IMR-90 (cell line): ENCODE results near the gene IL36RN. TPM values are rescaled to one million over a fixed set of nuclear protein-coding genes. Genes with fewer than 3 reads are reported as not detected.

ENCODE experiments used
- ATAC-seq: fragments of 200-7000 bp; cut with Tn5 transposase; 2 replicates; pipeline ENCODE4 v1.9.1; 2020; ENCODE audit warnings: low read depth, mild to moderate bottlenecking, moderate library complexity
- BruUV-seq: library from RNA; stranded (reverse); fragments of 400-500 nt; replicated peaks from 2 replicates; lab custom pipeline; 2021; lab: Mats Ljungman, UMichigan
- CTCF ChIA-PET: fragments of 300-600 bp; formaldehyde crosslinking; extraction: SDS; loops from one replicate; lab custom pipeline; 2021; ENCODE audit warnings: antibody characterized with exemption; lab: Yijun Ruan, JAX
- POLR2A ChIA-PET: fragments of 300-600 bp; sonication (Branson Sonifier 250); formaldehyde crosslinking; loops from one replicate; lab custom pipeline; 2022; ENCODE audit warnings: antibody characterized with exemption; ENCODE audit not compliant: unreplicated experiment; lab: Charles Lee
- DNase-seq: peaks from one replicate; pipeline ENCODE4 v3.0.0; 2013
- H2AFZ ChIP-seq: replicated peaks from 2 replicates; pipeline ENCODE3; 2013; ENCODE audit warnings: low read length, mild to moderate bottlenecking; ENCODE audit not compliant: poor library complexity
- H2AK5ac ChIP-seq: 2 replicates; pipeline ENCODE4 v1.6.1; 2013; ENCODE audit warnings: low read depth, low read length, inconsistent platforms
- H2AK9ac ChIP-seq: replicated peaks from 2 replicates; pipeline ENCODE3; 2013; ENCODE audit warnings: mild to moderate bottlenecking, low read depth, low read length, moderate library complexity; ENCODE audit not compliant: poor library complexity
- H2BK120ac ChIP-seq: 2 replicates; pipeline ENCODE4 v1.6.1; 2013; ENCODE audit warnings: low read depth, low read length, inconsistent platforms
- H2BK15ac ChIP-seq: 3 replicates; pipeline ENCODE4 v1.6.1; 2013; ENCODE audit warnings: low read depth, low read length, inconsistent platforms
- H2BK20ac ChIP-seq: 2 replicates; pipeline ENCODE4 v1.6.1; 2013; ENCODE audit warnings: low read depth, mild to moderate bottlenecking, inconsistent platforms, low read length, moderate library complexity
- H2BK5ac ChIP-seq: 2 replicates; pipeline ENCODE4 v1.6.1; 2013; ENCODE audit warnings: mild to moderate bottlenecking, low read depth, low read length, inconsistent platforms; ENCODE audit not compliant: poor library complexity, severe bottlenecking
- H3K14ac ChIP-seq: replicated peaks from 2 replicates; pipeline ENCODE4 v1.6.1; 2013; ENCODE audit warnings: low read depth, low read length, inconsistent platforms
- H3K18ac ChIP-seq: 2 replicates; pipeline ENCODE4 v1.6.1; 2013; ENCODE audit warnings: low read depth, low read length, control low read depth
- H3K23ac ChIP-seq: 2 replicates; pipeline ENCODE4 v1.6.1; 2013; ENCODE audit warnings: low read depth, low read length, inconsistent platforms
- H3K27ac ChIP-seq: 2 replicates; pipeline ENCODE4 v1.5.1; 2013; ENCODE audit warnings: mild to moderate bottlenecking, control low read depth, low read length; ENCODE audit not compliant: insufficient read depth
- H3K27me3 ChIP-seq: 2 replicates; pipeline ENCODE4 v1.6.1; 2013; ENCODE audit warnings: low read length; ENCODE audit not compliant: control insufficient read depth, insufficient read depth
- H3K36me3 ChIP-seq: 2 replicates; pipeline ENCODE4 v1.6.1; 2013; ENCODE audit warnings: low read length, mixed read lengths; ENCODE audit not compliant: control insufficient read depth, insufficient read depth
- H3K4ac ChIP-seq: 2 replicates; pipeline ENCODE4 v1.6.1; 2013; ENCODE audit warnings: low read depth, low read length, inconsistent platforms
- H3K4me1 ChIP-seq: 2 replicates; pipeline ENCODE4 v1.6.1; 2013; ENCODE audit warnings: low read length, mixed read lengths; ENCODE audit not compliant: control insufficient read depth, insufficient read depth
- H3K4me2 ChIP-seq: 2 replicates; pipeline ENCODE4 v1.6.1; 2013; ENCODE audit warnings: low read depth, mild to moderate bottlenecking, control low read depth, low read length, moderate library complexity
- H3K4me3 ChIP-seq: 2 replicates; pipeline ENCODE4 v1.5.1; 2013; ENCODE audit warnings: low read depth, mild to moderate bottlenecking, control low read depth, low read length, moderate library complexity; ENCODE audit not compliant: insufficient read depth
- H3K56ac ChIP-seq: 2 replicates; pipeline ENCODE4 v1.6.1; 2013; ENCODE audit warnings: low read length, inconsistent platforms; ENCODE audit not compliant: insufficient read depth; ENCODE audit errors: extremely low read depth
- H3K79me1 ChIP-seq, 2 experiments: 2 replicates each; pipeline ENCODE4 v1.6.1; 2013; ENCODE audit warnings: low read length in 2 of 2, inconsistent platforms in 1 of 2, low read depth in 1 of 2
- H3K9ac ChIP-seq: 2 replicates; pipeline ENCODE4 v1.6.1; 2013; ENCODE audit warnings: low read depth, low read length, control low read depth
- H3K9me1 ChIP-seq: 2 replicates; pipeline ENCODE4 v1.6.1; 2013; ENCODE audit warnings: low read length, inconsistent platforms; ENCODE audit not compliant: insufficient read depth
- H3K9me3 ChIP-seq: 2 replicates; pipeline ENCODE4 v1.6.1; 2013; ENCODE audit warnings: low read length; ENCODE audit not compliant: control insufficient read depth, insufficient read depth
- H4K20me1 ChIP-seq: 2 replicates; pipeline ENCODE4 v1.6.1; 2013; ENCODE audit warnings: low read length, inconsistent platforms; ENCODE audit not compliant: insufficient read depth
- H4K5ac ChIP-seq: 2 replicates; pipeline ENCODE4 v1.6.1; 2013; ENCODE audit warnings: mild to moderate bottlenecking, low read depth, low read length, control low read depth
- H4K8ac ChIP-seq, 2 experiments: 2 replicates each; pipeline ENCODE4 v1.6.1; 2013; ENCODE audit warnings: low read depth in 2 of 2, low read length in 2 of 2, control low read depth in 1 of 2, inconsistent platforms in 1 of 2
- H4K91ac ChIP-seq: 2 replicates; pipeline ENCODE4 v1.6.1; 2013; ENCODE audit warnings: low read depth, low read length, inconsistent platforms; ENCODE audit not compliant: insufficient read depth
- BHLHE40 ChIP-seq: fragments of 150-350 bp; IDR thresholded peaks from 2 replicates; pipeline ENCODE4 v1.6.1; 2016; ENCODE audit warnings: mild to moderate bottlenecking, low read depth, low read length
- CEBPB ChIP-seq: IDR thresholded peaks from 2 replicates; pipeline ENCODE4 v1.6.1; 2012; ENCODE audit warnings: low read depth, low read length, improper control_type of control experiment
- FOS ChIP-seq: fragments of 150-350 bp; IDR thresholded peaks from 2 replicates; pipeline ENCODE4 v1.6.1; 2016; ENCODE audit warnings: low read depth, low read length
- MAFK ChIP-seq: IDR thresholded peaks from 2 replicates; pipeline ENCODE4 v1.6.1; 2012; ENCODE audit warnings: low read depth, low read length, improper control_type of control experiment
- RAD21 ChIP-seq: IDR thresholded peaks from 2 replicates; pipeline ENCODE4 v1.6.1; 2012; ENCODE audit warnings: low read length, improper control_type of control experiment
- RFX5 ChIP-seq: IDR thresholded peaks from 2 replicates; pipeline ENCODE4 v1.8.0; 2012; ENCODE audit warnings: low read depth, mild to moderate bottlenecking, low read length, moderate library complexity
- WGBS, 2 experiments: methylation state at CpG; one replicate each; pipeline versions ENCODE4 v1.1.5 to v1.1.7; 2013; ENCODE audit warnings: missing lambda C conversion rate in 2 of 2; ENCODE audit not compliant: insufficient read length in 1 of 2; ENCODE audit errors: extremely low coverage in 2 of 2; 5-methylcytosine and 5-hydroxymethylcytosine counted together
- dilution Hi-C: fragments of 300-500 bp; cut with HindIII; formaldehyde crosslinking; loops from one replicate; pipeline ENCODE4 v1.14.3; 2018; ENCODE audit warnings: low sequenced_read_pairs; ENCODE audit not compliant: unreplicated experiment
- in situ Hi-C: fragments of 300-500 bp; cut with MboI; formaldehyde crosslinking; loops from 3 replicates; pipeline ENCODE4 v1.14.3; 2019; ENCODE audit warnings: low sequenced_read_pairs, inconsistent platforms, mixed read lengths
- intact Hi-C: fragments of 100-400 bp; cut with micrococcal nuclease; formaldehyde crosslinking; loops from 2 replicates; pipeline ENCODE4 v1.10.0; 2022
- polyA plus RNA-seq, 3 experiments: library from polyadenylated mRNA; depleted of rRNA; stranded (reverse); fragments of >200 nt; gene quantifications; 2 replicates each; pipeline ENCODE4 v1.2.3, GENCODE V29; 2012; ENCODE audit warnings: low replicate concordance in 1 of 3
- total RNA-seq: library from RNA; depleted of rRNA; stranded (reverse); fragments of >200 nt; gene quantifications from 2 replicates; pipeline ENCODE4 v1.2.3, GENCODE V29; 2012
- TF ChIP-seq, protein P1 (sequence below): conservative IDR thresholded peaks from 2 replicates; pipeline ENCODE4 v1.5.1; 2012; ENCODE audit warnings: mild to moderate bottlenecking, low read depth, low read length, improper control_type of control experiment
- TF ChIP-seq, protein P2 (sequence below): fragments of 150-350 bp; IDR thresholded peaks from 2 replicates; pipeline ENCODE4 v1.6.1; 2016; ENCODE audit warnings: low read depth, mild to moderate bottlenecking, low read length, moderate library complexity, borderline replicate concordance

Gene IL36RN
- total and polyA plus RNA-seq, 2 of the 4 experiments (the other 2 are of a cell fraction) = not detected

DNA sequence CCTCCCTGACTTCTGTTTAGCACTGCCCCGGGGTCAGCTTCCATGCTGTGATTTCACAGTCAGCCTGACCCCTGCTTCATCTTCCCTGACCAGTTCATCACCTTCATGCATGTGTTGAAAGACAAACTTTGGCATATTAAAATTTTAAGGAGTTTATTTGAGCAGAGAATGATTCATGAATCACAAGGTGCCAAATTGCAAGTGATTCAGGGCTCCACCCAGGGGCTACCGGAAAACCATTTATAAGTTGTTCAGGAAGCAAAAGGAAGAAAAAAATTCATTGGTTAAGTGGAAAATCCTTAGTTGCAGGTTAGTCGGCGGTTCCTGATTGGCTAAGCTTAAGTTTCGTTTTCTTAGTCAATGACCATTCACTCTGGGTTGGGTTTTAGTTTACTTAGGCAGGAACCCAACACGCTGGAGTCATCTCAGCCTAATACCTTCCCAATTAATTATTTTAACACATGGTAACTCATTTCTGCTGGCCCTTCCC lies 19.4 kb downstream of the IL36RN start:
- Histone ChIP-seq H3K23ac (no peak overlapping the region), H3K27ac (no peak overlapping the region), H4K8ac (no peak overlapping the region), H2BK15ac (no peak overlapping the region), H3K4me3 (no peak overlapping the region), H4K20me1 (no peaks in the 10 kb centered on the region), H2BK120ac (no peak overlapping the region), H2AK9ac (no peak overlapping the region), H3K14ac (no peak overlapping the region), H2BK5ac (no peak overlapping the region), H2AFZ (no peak overlapping the region), H3K27me3 (peaks cover 18% of the 10 kb centered on the region), H2BK20ac (no peak overlapping the region), H3K56ac (no peak overlapping the region), H3K4me1 (no peaks in the 10 kb centered on the region), H4K91ac (no peak overlapping the region), H2AK5ac (no peak overlapping the region), H3K36me3 (no peaks in the 10 kb centered on the region), H3K9me1 (no peaks in the 10 kb centered on the region), H3K9ac (no peak overlapping the region), H3K4ac (no peak overlapping the region), H3K18ac (no peak overlapping the region), H3K4me2 (no peak overlapping the region), H3K79me1 (no peaks in the 10 kb centered on the region), H4K5ac (no peak overlapping the region), H3K9me3 (no peaks in the 10 kb centered on the region)
- intact Hi-C loops (no loop called here), in situ Hi-C loops (no loop called here), dilution Hi-C loops (no loop called here)
- no CpG with 5 or more reads among the region's 6 CpGs for WGBS, 2 experiments
- DNase-seq = no peak
- BruUV-seq = no TSS peak
- CTCF ChIA-PET = no interaction called here
- ATAC-seq = no peak
- no peak for TF ChIP-seq MAFK
- TF ChIP-seq FOS = no peak
- no peak for TF ChIP-seq RAD21
- TF ChIP-seq BHLHE40 = no peak
- TF ChIP-seq, protein P1, sequence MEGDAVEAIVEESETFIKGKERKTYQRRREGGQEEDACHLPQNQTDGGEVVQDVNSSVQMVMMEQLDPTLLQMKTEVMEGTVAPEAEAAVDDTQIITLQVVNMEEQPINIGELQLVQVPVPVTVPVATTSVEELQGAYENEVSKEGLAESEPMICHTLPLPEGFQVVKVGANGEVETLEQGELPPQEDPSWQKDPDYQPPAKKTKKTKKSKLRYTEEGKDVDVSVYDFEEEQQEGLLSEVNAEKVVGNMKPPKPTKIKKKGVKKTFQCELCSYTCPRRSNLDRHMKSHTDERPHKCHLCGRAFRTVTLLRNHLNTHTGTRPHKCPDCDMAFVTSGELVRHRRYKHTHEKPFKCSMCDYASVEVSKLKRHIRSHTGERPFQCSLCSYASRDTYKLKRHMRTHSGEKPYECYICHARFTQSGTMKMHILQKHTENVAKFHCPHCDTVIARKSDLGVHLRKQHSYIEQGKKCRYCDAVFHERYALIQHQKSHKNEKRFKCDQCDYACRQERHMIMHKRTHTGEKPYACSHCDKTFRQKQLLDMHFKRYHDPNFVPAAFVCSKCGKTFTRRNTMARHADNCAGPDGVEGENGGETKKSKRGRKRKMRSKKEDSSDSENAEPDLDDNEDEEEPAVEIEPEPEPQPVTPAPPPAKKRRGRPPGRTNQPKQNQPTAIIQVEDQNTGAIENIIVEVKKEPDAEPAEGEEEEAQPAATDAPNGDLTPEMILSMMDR = no peak
- TF ChIP-seq CEBPB = no peak
- TF ChIP-seq, protein P2, sequence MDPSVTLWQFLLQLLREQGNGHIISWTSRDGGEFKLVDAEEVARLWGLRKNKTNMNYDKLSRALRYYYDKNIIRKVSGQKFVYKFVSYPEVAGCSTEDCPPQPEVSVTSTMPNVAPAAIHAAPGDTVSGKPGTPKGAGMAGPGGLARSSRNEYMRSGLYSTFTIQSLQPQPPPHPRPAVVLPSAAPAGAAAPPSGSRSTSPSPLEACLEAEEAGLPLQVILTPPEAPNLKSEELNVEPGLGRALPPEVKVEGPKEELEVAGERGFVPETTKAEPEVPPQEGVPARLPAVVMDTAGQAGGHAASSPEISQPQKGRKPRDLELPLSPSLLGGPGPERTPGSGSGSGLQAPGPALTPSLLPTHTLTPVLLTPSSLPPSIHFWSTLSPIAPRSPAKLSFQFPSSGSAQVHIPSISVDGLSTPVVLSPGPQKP = no peak
- TF ChIP-seq RFX5 = no peak
- POLR2A ChIA-PET = no interaction called here
